Adrenal gland (tissue), 5 donors: Measurements from ENCODE around the gene DIAPH1.

Experiments
- CTCF ChIP-seq, 6 experiments: fragments of 450-650 bp in 4 of 6; fragments of 200-600 bp in 2 of 6; sonication (generic) in 1 of 6; IDR thresholded peaks; 1 replicate in 5 of 6; 2 replicates in 1 of 6; pipeline versions ENCODE4 v1.5.1 to v1.8.0; 2016 to 2021; ENCODE audit warnings: antibody characterized with exemption in 6 of 6, mild to moderate bottlenecking in 2 of 6, moderate library complexity in 1 of 6
- POLR2A ChIP-seq, 2 donors: fragments of 450-650 bp; IDR thresholded peaks; one replicate each; pipeline ENCODE4 v1.6.1; 2017; ENCODE audit warnings: antibody characterized with exemption in 2 of 2, mild to moderate bottlenecking in 2 of 2, moderate library complexity in 1 of 2
- donor health status: DM: no; HTN: no; CAD: no.

GRCh38 chr5:141665995-141666940 is 47.5 kb upstream of the DIAPH1 start:
- TF ChIP-seq CTCF (IDR thresholded peaks at IDR 0.05) (no peak), POLR2A (IDR thresholded peaks at IDR 0.05) (no peak)
